GM03348 (cell line): Measurements from ENCODE around the gene ADAMTS19.
A peak's percentile ranks its signal among the peaks of the same experiment; 100 is the strongest.
"Not testable (repeated sequence)": the region's sequence is repeated elsewhere in the genome, so short reads cannot be mapped to it uniquely, and the experiment has no call there.

ENCODE experiments used
- DNase-seq: peaks from one replicate; pipeline ENCODE4 v3.0.0; 2012; ENCODE audit warnings: low spot score

ADAMTS19 gene

GRCh38 chr5:129459777-129460671 lies at the start of gene ADAMTS19:
Gene ADAMTS19, plus strand, starts transcription at chr5:129460298. Its CDS starts 94 bp downstream, at chr5:129460392.
- peak; percentile 69 for DNase-seq

GRCh38 chr5:129410488-129410887 lies 49.6 kb upstream of the ADAMTS19 start:
- DNase-seq = no peak

- DNase-seq = no peak
These were observed 47.4 kb upstream of the ADAMTS19 start for GRCh38 chr5:129412721-129413120.

- DNase-seq = no peak
These were observed 46.5 kb upstream of the ADAMTS19 start for GRCh38 chr5:129413570-129413969.

GRCh38 chr5:129419292-129419691 lies 40.8 kb upstream of the ADAMTS19 start:
- DNase-seq = no peak

GRCh38 chr5:129425031-129425430 lies 35.1 kb upstream of the ADAMTS19 start:
- DNase-seq = no peak

- no peak for DNase-seq
These were observed 34.0 kb upstream of the ADAMTS19 start for GRCh38 chr5:129426071-129426470.

GRCh38 chr5:129428636-129429035 lies 31.5 kb upstream of the ADAMTS19 start:
- not testable (repeated sequence) for DNase-seq

GRCh38 chr5:129431406-129431805 lies 28.7 kb upstream of the ADAMTS19 start:
- no peak for DNase-seq

GRCh38 chr5:129438322-129438721 lies 21.8 kb upstream of the ADAMTS19 start:
- no peak for DNase-seq

GRCh38 chr5:129440424-129440823 lies 19.7 kb upstream of the ADAMTS19 start:
- no peak for DNase-seq

GRCh38 chr5:129441096-129441495 lies 19.0 kb upstream of the ADAMTS19 start:
- DNase-seq = no peak

- no peak for DNase-seq
These were observed 14.7 kb upstream of the ADAMTS19 start for GRCh38 chr5:129445379-129445778.

- DNase-seq = no peak
These were observed 12.1 kb upstream of the ADAMTS19 start for GRCh38 chr5:129447968-129448367.

GRCh38 chr5:129448654-129449053 lies 11.4 kb upstream of the ADAMTS19 start:
- no peak for DNase-seq

GRCh38 chr5:129454461-129454860 lies 5.6 kb upstream of the ADAMTS19 start:
- no peak for DNase-seq

GRCh38 chr5:129459450-129459776 lies 685 bp upstream of the ADAMTS19 start:
- DNase-seq = peak; percentile 4

GRCh38 chr5:129460672-129460935 lies 506 bp downstream of the ADAMTS19 start:
- peak; percentile 4 for DNase-seq

GRCh38 chr5:129460936-129461710 lies 1.0 kb downstream of the ADAMTS19 start:
- DNase-seq = peak; percentile 27

GRCh38 chr5:129461711-129462332 lies 1.7 kb downstream of the ADAMTS19 start:
- no peak for DNase-seq

- no peak for DNase-seq
These were observed 5.8 kb downstream of the ADAMTS19 start for GRCh38 chr5:129465776-129466344.

GRCh38 chr5:129474544-129474943 lies 14.4 kb downstream of the ADAMTS19 start:
- DNase-seq = no peak

- DNase-seq = no peak
These were observed 16.7 kb downstream of the ADAMTS19 start for GRCh38 chr5:129476751-129477150.
